ENCODE measurements around the gene EFS.

GRCh38 chr14:23353433-23353780, 11.6 kb downstream of the EFS start:
- TF ChIP-seq, protein P1, sequence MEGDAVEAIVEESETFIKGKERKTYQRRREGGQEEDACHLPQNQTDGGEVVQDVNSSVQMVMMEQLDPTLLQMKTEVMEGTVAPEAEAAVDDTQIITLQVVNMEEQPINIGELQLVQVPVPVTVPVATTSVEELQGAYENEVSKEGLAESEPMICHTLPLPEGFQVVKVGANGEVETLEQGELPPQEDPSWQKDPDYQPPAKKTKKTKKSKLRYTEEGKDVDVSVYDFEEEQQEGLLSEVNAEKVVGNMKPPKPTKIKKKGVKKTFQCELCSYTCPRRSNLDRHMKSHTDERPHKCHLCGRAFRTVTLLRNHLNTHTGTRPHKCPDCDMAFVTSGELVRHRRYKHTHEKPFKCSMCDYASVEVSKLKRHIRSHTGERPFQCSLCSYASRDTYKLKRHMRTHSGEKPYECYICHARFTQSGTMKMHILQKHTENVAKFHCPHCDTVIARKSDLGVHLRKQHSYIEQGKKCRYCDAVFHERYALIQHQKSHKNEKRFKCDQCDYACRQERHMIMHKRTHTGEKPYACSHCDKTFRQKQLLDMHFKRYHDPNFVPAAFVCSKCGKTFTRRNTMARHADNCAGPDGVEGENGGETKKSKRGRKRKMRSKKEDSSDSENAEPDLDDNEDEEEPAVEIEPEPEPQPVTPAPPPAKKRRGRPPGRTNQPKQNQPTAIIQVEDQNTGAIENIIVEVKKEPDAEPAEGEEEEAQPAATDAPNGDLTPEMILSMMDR (IDR thresholded peaks at IDR 0.05), result no peak
- no peak for TF ChIP-seq POLR2A (IDR thresholded peaks at IDR 0.05; ENCODE audit: low read depth)
- TF ChIP-seq POLR2AphosphoS5 (IDR thresholded peaks at IDR 0.05), result no peak
- TF ChIP-seq EP300 (IDR thresholded peaks at IDR 0.05), result no peak
